GM12873 (cell line): ENCODE results near the gene HOXC9.

Experiments used
- CTCF ChIP-seq: IDR thresholded peaks from 2 replicates; pipeline ENCODE4 v1.5.1; 2012; ENCODE audit warnings: low read depth, mild to moderate bottlenecking, moderate library complexity, low read length, control low read depth; ENCODE audit not compliant: insufficient read depth; ENCODE audit errors: missing control alignments

HOXC9 gene

GRCh38 chr12:53964315-53964713 is 35.6 kb upstream of the HOXC9 start:
- no peak for TF ChIP-seq CTCF

- TF ChIP-seq CTCF, result no peak
Measured at GRCh38 chr12:53965281-53966084, 34.5 kb upstream of the HOXC9 start.

- no peak for TF ChIP-seq CTCF
Measured at GRCh38 chr12:53966085-53966384, 33.9 kb upstream of the HOXC9 start.

GRCh38 chr12:53966385-53967133 is 33.4 kb upstream of the HOXC9 start:
- no peak for TF ChIP-seq CTCF

GRCh38 chr12:53967421-53967925 is 32.5 kb upstream of the HOXC9 start:
- no peak for TF ChIP-seq CTCF

GRCh38 chr12:53968214-53969127 is 31.5 kb upstream of the HOXC9 start:
- no peak for TF ChIP-seq CTCF

- no peak for TF ChIP-seq CTCF
Measured at GRCh38 chr12:53969588-53970259, 30.2 kb upstream of the HOXC9 start.
